ENCODE results near the gene GUCY2D.
A peak's percentile ranks its signal among the peaks of the same experiment; 100 is the strongest.
"Not testable (repeated sequence)": the region's sequence is repeated elsewhere in the genome, so short reads cannot be mapped to it uniquely, and the experiment has no call there.

GUCY2D gene

GRCh38 chr17:8044819-8045810 lies 42.7 kb downstream of the GUCY2D start:
- no peak for DNase-seq (ENCODE audit: low read depth in 2 of 2)

GRCh38 chr17:8046306-8046928 lies 44.0 kb downstream of the GUCY2D start:
- no peak for DNase-seq (ENCODE audit: low read depth in 2 of 2)

- no peak for DNase-seq (ENCODE audit: low read depth in 2 of 2)
These were observed 44.7 kb downstream of the GUCY2D start for GRCh38 chr17:8046929-8047768.

GRCh38 chr17:8047769-8048110 lies 45.3 kb downstream of the GUCY2D start:
- no peak for DNase-seq (ENCODE audit: low read depth in 2 of 2)

GRCh38 chr17:8048236-8048635 lies 45.8 kb downstream of the GUCY2D start:
- DNase-seq (ENCODE audit: low read depth in 2 of 2), result no peak

GRCh38 chr17:8048736-8049135 lies 46.3 kb downstream of the GUCY2D start:
- no peak for DNase-seq (ENCODE audit: low read depth in 2 of 2)

- DNase-seq (ENCODE audit: low read depth in 2 of 2), result no peak
These were observed 49.4 kb downstream of the GUCY2D start for GRCh38 chr17:8051831-8052230.

- no peak for DNase-seq (ENCODE audit: low read depth in 2 of 2)
These were observed 50.1 kb downstream of the GUCY2D start for GRCh38 chr17:8052256-8053252.

- no peak for DNase-seq (ENCODE audit: low read depth in 2 of 2)
These were observed 51.2 kb downstream of the GUCY2D start for GRCh38 chr17:8053600-8053999.

GRCh38 chr17:8055851-8056231 lies 53.4 kb downstream of the GUCY2D start:
- DNase-seq (ENCODE audit: low read depth in 2 of 2), result no peak

- DNase-seq (ENCODE audit: low read depth in 2 of 2), result no peak
These were observed 54.0 kb downstream of the GUCY2D start for GRCh38 chr17:8056232-8056975.

- no peak for DNase-seq (ENCODE audit: low read depth in 2 of 2)
These were observed 54.7 kb downstream of the GUCY2D start for GRCh38 chr17:8056976-8057625.

- peak in 1 of 2 experiments; percentile 15 for DNase-seq (ENCODE audit: low read depth in 2 of 2)
These were observed 55.3 kb downstream of the GUCY2D start for GRCh38 chr17:8057691-8058114.

- DNase-seq (ENCODE audit: low read depth in 2 of 2), result no peak
These were observed 56.7 kb downstream of the GUCY2D start for GRCh38 chr17:8059131-8059530.

- peak in 1 of 2 experiments; percentile 17 for DNase-seq (ENCODE audit: low read depth in 2 of 2)
These were observed 57.9 kb downstream of the GUCY2D start for GRCh38 chr17:8060274-8060673.

- not testable (repeated sequence) for DNase-seq (ENCODE audit: low read depth in 2 of 2)
These were observed 59.4 kb downstream of the GUCY2D start for GRCh38 chr17:8061851-8062250.

GRCh38 chr17:8062435-8062806 lies 60.0 kb downstream of the GUCY2D start:
- no peak for DNase-seq (ENCODE audit: low read depth in 2 of 2)

GRCh38 chr17:8062807-8063483 lies 60.5 kb downstream of the GUCY2D start:
- no peak for DNase-seq (ENCODE audit: low read depth in 2 of 2)
